ENCODE measurements around the gene GNA14. TPM values are rescaled to one million over a fixed set of nuclear protein-coding genes. Genes with fewer than 3 reads are reported as not detected.

The GNA14 gene
- polyA plus RNA-seq, 1 donor from 2014 or later, result 0.40 TPM

DNA sequence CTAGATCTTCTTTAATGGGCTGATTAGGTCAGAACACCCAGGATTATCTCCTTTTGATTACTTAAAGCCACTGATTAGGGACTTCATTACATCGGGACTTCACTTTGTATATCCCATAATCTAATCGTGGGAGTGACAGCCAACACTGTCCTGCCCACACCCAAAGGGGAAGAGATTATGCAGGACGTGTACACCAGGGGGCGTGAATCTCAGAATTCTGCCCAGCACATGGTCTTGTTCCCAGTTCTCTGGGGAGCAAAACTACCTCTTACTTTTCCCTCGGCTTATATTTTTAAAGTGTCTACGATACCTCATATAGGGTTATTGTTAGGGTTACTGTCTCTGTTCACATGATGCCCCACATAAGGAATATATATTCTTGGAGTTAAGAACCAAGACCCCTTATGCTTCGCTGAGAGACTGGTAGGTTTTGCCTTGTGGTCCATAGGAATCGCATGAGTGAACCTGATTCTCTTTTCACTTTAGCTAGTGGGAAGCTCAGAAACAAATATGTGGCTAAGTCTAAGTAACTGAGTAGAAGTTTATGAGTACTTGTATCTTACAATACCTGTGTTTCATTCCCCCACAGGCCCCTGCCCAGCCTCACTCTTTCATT is 192.7 kb downstream of the GNA14 start:
- Histone ChIP-seq H3K27ac (ENCODE audit: low read length) (no peak overlapping the region), H3K27me3 (ENCODE audit: insufficient read depth, low read depth, low read length) (no peaks in the 10 kb centered on the region), H4K20me1 (ENCODE audit: insufficient read depth) (no peaks in the 10 kb centered on the region), H3K9me3 (ENCODE audit: low read length) (no peaks in the 10 kb centered on the region), H3K36me3 (ENCODE audit: insufficient read depth, low read length) (no peaks in the 10 kb centered on the region), H3K9ac (ENCODE audit: low read length) (no peak overlapping the region), H3K9me2 (ENCODE audit: insufficient read depth, low read length) (no peaks in the 10 kb centered on the region), H3K79me2 (replicated peaks; ENCODE audit: insufficient read depth, low read length) (no peaks in the 10 kb centered on the region), H3F3A (ENCODE audit: insufficient read depth, low read length, poor library complexity, severe bottlenecking) (no peaks in the 10 kb centered on the region), H3K4me3 (ENCODE audit: low read length) (no peak overlapping the region), H3K4me2 (ENCODE audit: low read length) (no peak overlapping the region), H2AFZ (ENCODE audit: low read depth, low read length) (no peak overlapping the region)
- TF ChIP-seq EP300 (conservative IDR thresholded peaks at IDR 0.05; ENCODE audit: poor library complexity, severe bottlenecking) (no peak), RAD21 (conservative IDR thresholded peaks at IDR 0.05) (no peak), SMC3 (conservative IDR thresholded peaks at IDR 0.05; ENCODE audit: poor library complexity) (no peak), POLR2AphosphoS5 (IDR thresholded peaks at IDR 0.05) (no peak), MXI1 (conservative IDR thresholded peaks at IDR 0.05; ENCODE audit: poor library complexity, severe bottlenecking) (no peak), EZH2 (IDR thresholded peaks at IDR 0.05; ENCODE audit: borderline replicate concordance, insufficient read depth, low read length, poor library complexity, severe bottlenecking) (no peak), TAF1 (IDR thresholded peaks at IDR 0.05; ENCODE audit: low read depth) (no peak)
- TF ChIP-seq, protein P1, sequence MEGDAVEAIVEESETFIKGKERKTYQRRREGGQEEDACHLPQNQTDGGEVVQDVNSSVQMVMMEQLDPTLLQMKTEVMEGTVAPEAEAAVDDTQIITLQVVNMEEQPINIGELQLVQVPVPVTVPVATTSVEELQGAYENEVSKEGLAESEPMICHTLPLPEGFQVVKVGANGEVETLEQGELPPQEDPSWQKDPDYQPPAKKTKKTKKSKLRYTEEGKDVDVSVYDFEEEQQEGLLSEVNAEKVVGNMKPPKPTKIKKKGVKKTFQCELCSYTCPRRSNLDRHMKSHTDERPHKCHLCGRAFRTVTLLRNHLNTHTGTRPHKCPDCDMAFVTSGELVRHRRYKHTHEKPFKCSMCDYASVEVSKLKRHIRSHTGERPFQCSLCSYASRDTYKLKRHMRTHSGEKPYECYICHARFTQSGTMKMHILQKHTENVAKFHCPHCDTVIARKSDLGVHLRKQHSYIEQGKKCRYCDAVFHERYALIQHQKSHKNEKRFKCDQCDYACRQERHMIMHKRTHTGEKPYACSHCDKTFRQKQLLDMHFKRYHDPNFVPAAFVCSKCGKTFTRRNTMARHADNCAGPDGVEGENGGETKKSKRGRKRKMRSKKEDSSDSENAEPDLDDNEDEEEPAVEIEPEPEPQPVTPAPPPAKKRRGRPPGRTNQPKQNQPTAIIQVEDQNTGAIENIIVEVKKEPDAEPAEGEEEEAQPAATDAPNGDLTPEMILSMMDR (IDR thresholded peaks at IDR 0.05; ENCODE audit: poor library complexity, severe bottlenecking), result no peak
- TF ChIP-seq, protein P2, sequence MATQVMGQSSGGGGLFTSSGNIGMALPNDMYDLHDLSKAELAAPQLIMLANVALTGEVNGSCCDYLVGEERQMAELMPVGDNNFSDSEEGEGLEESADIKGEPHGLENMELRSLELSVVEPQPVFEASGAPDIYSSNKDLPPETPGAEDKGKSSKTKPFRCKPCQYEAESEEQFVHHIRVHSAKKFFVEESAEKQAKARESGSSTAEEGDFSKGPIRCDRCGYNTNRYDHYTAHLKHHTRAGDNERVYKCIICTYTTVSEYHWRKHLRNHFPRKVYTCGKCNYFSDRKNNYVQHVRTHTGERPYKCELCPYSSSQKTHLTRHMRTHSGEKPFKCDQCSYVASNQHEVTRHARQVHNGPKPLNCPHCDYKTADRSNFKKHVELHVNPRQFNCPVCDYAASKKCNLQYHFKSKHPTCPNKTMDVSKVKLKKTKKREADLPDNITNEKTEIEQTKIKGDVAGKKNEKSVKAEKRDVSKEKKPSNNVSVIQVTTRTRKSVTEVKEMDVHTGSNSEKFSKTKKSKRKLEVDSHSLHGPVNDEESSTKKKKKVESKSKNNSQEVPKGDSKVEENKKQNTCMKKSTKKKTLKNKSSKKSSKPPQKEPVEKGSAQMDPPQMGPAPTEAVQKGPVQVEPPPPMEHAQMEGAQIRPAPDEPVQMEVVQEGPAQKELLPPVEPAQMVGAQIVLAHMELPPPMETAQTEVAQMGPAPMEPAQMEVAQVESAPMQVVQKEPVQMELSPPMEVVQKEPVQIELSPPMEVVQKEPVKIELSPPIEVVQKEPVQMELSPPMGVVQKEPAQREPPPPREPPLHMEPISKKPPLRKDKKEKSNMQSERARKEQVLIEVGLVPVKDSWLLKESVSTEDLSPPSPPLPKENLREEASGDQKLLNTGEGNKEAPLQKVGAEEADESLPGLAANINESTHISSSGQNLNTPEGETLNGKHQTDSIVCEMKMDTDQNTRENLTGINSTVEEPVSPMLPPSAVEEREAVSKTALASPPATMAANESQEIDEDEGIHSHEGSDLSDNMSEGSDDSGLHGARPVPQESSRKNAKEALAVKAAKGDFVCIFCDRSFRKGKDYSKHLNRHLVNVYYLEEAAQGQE (IDR thresholded peaks at IDR 0.05; ENCODE audit: borderline replicate concordance), result no peak

DNA sequence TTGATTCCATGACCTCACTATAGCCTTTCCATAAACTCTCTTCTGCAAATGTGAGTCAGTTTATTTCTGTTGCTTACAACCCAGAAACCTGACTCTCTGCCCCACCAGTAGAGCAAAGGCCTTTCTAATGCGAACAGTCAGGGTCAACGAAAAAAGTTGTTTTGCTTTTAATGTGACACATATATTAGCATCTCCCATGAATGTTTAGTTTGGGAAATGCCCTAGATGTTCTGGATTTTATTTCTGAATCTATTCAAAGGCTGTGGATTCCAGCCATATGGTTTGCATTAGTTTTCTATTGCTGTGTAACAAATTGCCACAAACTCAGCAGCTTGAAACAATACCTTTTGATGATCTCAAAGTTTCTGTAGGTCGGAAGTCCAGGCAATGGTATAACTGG is 193.5 kb downstream of the GNA14 start:
- Histone ChIP-seq H3F3A (ENCODE audit: insufficient read depth, low read length, poor library complexity, severe bottlenecking) (no peaks in the 10 kb centered on the region), H3K4me2 (ENCODE audit: low read length) (no peak overlapping the region)

More for the DNA sequence above, 193.5 kb downstream of the GNA14 start:
- Histone ChIP-seq H3K27ac (ENCODE audit: low read length) (no peak overlapping the region), H3K36me3 (ENCODE audit: insufficient read depth, low read length) (no peaks in the 10 kb centered on the region), H4K20me1 (ENCODE audit: insufficient read depth) (no peaks in the 10 kb centered on the region), H3K9me2 (ENCODE audit: insufficient read depth, low read length) (no peaks in the 10 kb centered on the region), H2AFZ (ENCODE audit: low read depth, low read length) (no peak overlapping the region), H3K4me3 (ENCODE audit: low read length) (no peak overlapping the region), H3K79me2 (replicated peaks; ENCODE audit: insufficient read depth, low read length) (no peaks in the 10 kb centered on the region), H3K9me3 (ENCODE audit: low read length) (no peaks in the 10 kb centered on the region), H3K9ac (ENCODE audit: low read length) (no peak overlapping the region), H3K27me3 (ENCODE audit: insufficient read depth, low read depth, low read length) (no peaks in the 10 kb centered on the region)
- no peak for TF ChIP-seq SMC3 (conservative IDR thresholded peaks at IDR 0.05; ENCODE audit: poor library complexity)
- TF ChIP-seq, protein P2 (IDR thresholded peaks at IDR 0.05; ENCODE audit: borderline replicate concordance), result no peak
- TF ChIP-seq TAF1 (IDR thresholded peaks at IDR 0.05; ENCODE audit: low read depth), result no peak
- TF ChIP-seq EZH2 (IDR thresholded peaks at IDR 0.05; ENCODE audit: borderline replicate concordance, insufficient read depth, low read length, poor library complexity, severe bottlenecking), result no peak
- TF ChIP-seq RAD21 (conservative IDR thresholded peaks at IDR 0.05), result no peak
- TF ChIP-seq MXI1 (conservative IDR thresholded peaks at IDR 0.05; ENCODE audit: poor library complexity, severe bottlenecking), result no peak
- no peak for TF ChIP-seq EP300 (conservative IDR thresholded peaks at IDR 0.05; ENCODE audit: poor library complexity, severe bottlenecking)
- no peak for TF ChIP-seq POLR2AphosphoS5 (IDR thresholded peaks at IDR 0.05)
- TF ChIP-seq, protein P1 (IDR thresholded peaks at IDR 0.05; ENCODE audit: poor library complexity, severe bottlenecking), result no peak
